ENCODE measurements around the gene PLG.
"Not testable (repeated sequence)": the region's sequence is repeated elsewhere in the genome, so short reads cannot be mapped to it uniquely, and the experiment has no call there.

The PLG gene

GRCh38 chr6:160685101-160685761 lies 16.8 kb upstream of the PLG start:
- not testable (repeated sequence) for H3K9ac ChIP-seq (ENCODE audit: low read length); H3K27me3 ChIP-seq (ENCODE audit: control insufficient read depth, insufficient read depth, low read length); H3K36me3 ChIP-seq (ENCODE audit: control insufficient read depth, insufficient read depth, low read length); H3K4me1 ChIP-seq (ENCODE audit: control insufficient read depth, insufficient read depth, low read length); H3K4me3 ChIP-seq (ENCODE audit: low read length); H3K27ac ChIP-seq (ENCODE audit: low read depth, low read length)

DNA sequence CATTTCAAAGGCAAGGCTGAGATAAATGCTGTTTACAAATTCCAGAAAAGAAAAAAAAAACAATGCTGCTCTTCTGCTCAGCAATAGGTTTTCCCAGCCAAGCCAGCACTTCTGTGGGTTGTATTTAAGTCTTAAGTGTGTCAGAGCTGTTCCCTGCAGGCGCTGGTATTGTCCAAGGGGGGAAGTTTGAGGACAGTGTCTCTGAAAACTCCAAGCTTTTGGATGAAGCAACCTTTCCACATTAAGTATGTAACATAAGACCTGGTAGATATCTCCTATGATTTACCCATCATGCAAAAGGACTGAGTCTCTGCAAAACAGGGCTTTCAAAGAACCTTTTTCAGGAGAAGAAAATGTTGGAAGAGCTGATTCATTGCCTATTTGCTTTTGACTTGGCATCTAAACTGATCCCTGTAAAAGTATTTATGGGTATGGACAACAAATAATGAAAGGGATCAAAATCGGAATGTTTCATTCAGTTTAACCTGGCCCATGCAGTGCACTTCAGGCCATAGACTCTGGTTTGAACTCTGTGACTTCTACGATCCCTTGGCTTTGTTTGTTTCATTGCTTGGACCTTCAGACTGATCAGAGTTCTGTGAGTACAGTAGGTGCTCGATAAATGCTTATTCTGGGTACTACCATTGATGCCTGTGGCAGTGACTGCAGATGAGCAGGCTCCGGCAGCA lies 16.1 kb upstream of the PLG start:
- no peaks in the 10 kb centered on the region for H3K4me1 ChIP-seq (ENCODE audit: control insufficient read depth, insufficient read depth, low read length)
- H3K4me3 ChIP-seq (ENCODE audit: low read length) = no peak overlapping the region
- H3K36me3 ChIP-seq (ENCODE audit: control insufficient read depth, insufficient read depth, low read length) = no peaks in the 10 kb centered on the region
- no peak overlapping the region for H3K27ac ChIP-seq (ENCODE audit: low read depth, low read length)
- no peak overlapping the region for H3K9ac ChIP-seq (ENCODE audit: low read length)
- H3K27me3 ChIP-seq (ENCODE audit: control insufficient read depth, insufficient read depth, low read length) = no peaks in the 10 kb centered on the region

DNA sequence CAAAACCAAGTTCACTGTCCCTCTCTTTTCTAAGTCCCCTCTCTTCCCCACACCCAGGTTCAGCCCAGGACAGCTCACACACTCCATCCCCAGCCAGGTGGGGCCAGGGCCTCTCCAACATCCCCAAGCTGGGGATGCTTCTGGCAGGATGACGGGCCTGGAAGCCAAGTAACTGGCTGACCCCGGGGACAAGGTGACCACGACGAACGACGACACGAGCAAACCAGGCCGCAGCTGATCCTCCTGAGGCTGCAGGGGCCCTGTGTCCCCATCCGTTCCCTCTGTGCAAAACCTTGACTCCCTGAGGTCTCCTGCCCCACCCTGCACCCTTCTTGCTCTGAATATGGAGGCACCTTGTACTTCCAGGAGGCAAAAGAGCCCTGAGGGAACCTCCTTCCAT lies 11.6 kb upstream of the PLG start:
- no peak overlapping the region for H3K4me3 ChIP-seq (ENCODE audit: low read length)
- H3K27me3 ChIP-seq (ENCODE audit: control insufficient read depth, insufficient read depth, low read length) = no peaks in the 10 kb centered on the region
- H3K9ac ChIP-seq (ENCODE audit: low read length) = no peak overlapping the region
- no peak overlapping the region for H3K27ac ChIP-seq (ENCODE audit: low read depth, low read length)
- H3K4me1 ChIP-seq (ENCODE audit: control insufficient read depth, insufficient read depth, low read length) = no peaks in the 10 kb centered on the region
- no peaks in the 10 kb centered on the region for H3K36me3 ChIP-seq (ENCODE audit: control insufficient read depth, insufficient read depth, low read length)

DNA sequence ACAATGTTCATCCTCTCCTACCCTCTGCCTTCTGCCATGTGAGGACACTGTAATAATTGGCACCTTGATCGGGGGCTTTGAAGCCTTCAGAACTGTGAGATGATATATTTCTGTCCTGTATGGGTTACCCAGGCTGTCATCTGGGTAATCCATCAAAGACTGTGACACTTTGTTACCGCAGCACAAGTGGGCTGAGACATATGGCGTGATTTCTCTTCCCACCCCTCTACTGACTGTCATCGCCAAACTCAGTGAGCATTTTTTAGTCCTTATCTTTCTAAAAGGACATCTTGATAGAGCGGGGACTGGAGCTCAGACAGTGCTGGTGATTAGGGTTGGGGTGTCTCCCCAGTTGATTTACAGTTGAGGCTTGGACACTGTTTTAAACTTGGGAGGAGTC lies 10.4 kb upstream of the PLG start:
- Histone ChIP-seq H3K36me3 (ENCODE audit: control insufficient read depth, insufficient read depth, low read length) (no peaks in the 10 kb centered on the region), H3K4me3 (ENCODE audit: low read length) (no peak overlapping the region), H3K27ac (ENCODE audit: low read depth, low read length) (no peak overlapping the region), H3K27me3 (ENCODE audit: control insufficient read depth, insufficient read depth, low read length) (no peaks in the 10 kb centered on the region), H3K9ac (ENCODE audit: low read length) (no peak overlapping the region), H3K4me1 (ENCODE audit: control insufficient read depth, insufficient read depth, low read length) (no peaks in the 10 kb centered on the region)

GRCh38 chr6:160692369-160692959 lies 9.6 kb upstream of the PLG start:
- H3K27ac ChIP-seq (ENCODE audit: low read depth, low read length) = no peak overlapping the region

DNA sequence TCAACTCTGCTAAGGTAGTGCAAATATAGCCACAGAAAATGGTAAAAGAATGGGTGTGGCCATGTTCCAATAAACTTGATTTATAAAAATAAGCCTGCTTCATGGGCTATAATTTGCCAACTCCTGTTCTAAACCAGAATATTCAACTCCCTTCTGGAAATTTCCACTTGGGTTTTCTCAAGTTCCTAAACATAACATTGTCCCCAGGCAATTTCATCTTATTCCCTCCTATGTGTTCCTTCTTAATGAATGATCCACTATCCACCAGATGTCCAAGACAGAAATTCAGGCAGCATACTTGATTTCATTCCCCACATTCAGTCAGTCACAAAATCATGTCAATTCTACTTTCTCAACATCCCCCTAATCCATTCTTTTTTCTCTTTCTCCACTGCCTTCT lies 7.0 kb upstream of the PLG start:
- H3K9ac ChIP-seq (ENCODE audit: low read length); H3K27me3 ChIP-seq (ENCODE audit: control insufficient read depth, insufficient read depth, low read length); H3K36me3 ChIP-seq (ENCODE audit: control insufficient read depth, insufficient read depth, low read length); H3K4me3 ChIP-seq (ENCODE audit: low read length); H3K27ac ChIP-seq (ENCODE audit: low read depth, low read length); H3K4me1 ChIP-seq (ENCODE audit: control insufficient read depth, insufficient read depth, low read length): not testable (repeated sequence)

More at GRCh38 chr6:160692369-160692959, 9.6 kb upstream of the PLG start:
- Histone ChIP-seq H3K4me1 (ENCODE audit: control insufficient read depth, insufficient read depth, low read length) (no peaks in the 10 kb centered on the region), H3K27me3 (ENCODE audit: control insufficient read depth, insufficient read depth, low read length) (no peaks in the 10 kb centered on the region), H3K4me3 (ENCODE audit: low read length) (no peak overlapping the region), H3K36me3 (ENCODE audit: control insufficient read depth, insufficient read depth, low read length) (no peaks in the 10 kb centered on the region), H3K9ac (ENCODE audit: low read length) (no peak overlapping the region)

DNA sequence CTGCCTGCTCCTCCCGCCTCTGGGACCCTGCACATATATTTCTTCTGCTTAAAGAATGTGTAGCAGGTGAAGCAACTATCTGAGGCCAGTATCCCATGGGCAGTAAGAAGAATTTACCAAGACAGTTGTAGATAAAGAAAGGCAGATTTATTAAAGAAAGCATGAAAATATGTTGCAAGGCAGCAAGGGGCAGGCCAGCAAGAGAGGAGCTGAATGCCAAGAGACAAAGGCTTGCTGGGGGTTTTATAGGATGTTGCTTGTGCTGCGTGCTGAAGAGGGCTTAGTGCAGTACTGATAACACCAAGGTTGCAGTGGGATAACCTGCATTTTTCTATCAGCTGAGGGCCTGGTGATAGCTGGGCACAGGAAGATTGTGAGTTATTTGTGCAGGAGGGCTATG lies 6.4 kb upstream of the PLG start:
- H3K27ac ChIP-seq (ENCODE audit: low read depth, low read length); H3K9ac ChIP-seq (ENCODE audit: low read length); H3K4me1 ChIP-seq (ENCODE audit: control insufficient read depth, insufficient read depth, low read length); H3K27me3 ChIP-seq (ENCODE audit: control insufficient read depth, insufficient read depth, low read length); H3K4me3 ChIP-seq (ENCODE audit: low read length); H3K36me3 ChIP-seq (ENCODE audit: control insufficient read depth, insufficient read depth, low read length): not testable (repeated sequence)

DNA sequence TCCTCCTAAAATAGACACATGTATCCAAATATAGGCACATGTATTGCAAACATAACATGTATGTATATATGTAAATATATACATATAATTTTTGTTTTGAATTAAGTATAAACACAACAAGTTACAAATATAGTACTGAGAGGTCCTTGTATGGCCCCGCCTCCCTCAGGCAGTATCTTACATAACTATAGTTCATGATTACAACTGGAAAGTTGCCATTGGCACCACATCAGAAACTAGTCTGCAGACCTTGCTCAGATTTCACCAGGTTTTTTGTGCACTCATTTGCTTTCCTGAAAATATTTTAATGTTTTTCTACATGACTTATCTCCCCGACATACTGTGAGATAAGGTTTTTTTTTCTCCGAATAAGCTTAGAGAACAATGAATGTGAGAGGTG lies 5.2 kb upstream of the PLG start:
- H3K4me3 ChIP-seq (ENCODE audit: low read length); H3K27me3 ChIP-seq (ENCODE audit: control insufficient read depth, insufficient read depth, low read length); H3K4me1 ChIP-seq (ENCODE audit: control insufficient read depth, insufficient read depth, low read length); H3K27ac ChIP-seq (ENCODE audit: low read depth, low read length); H3K9ac ChIP-seq (ENCODE audit: low read length); H3K36me3 ChIP-seq (ENCODE audit: control insufficient read depth, insufficient read depth, low read length): not testable (repeated sequence)

DNA sequence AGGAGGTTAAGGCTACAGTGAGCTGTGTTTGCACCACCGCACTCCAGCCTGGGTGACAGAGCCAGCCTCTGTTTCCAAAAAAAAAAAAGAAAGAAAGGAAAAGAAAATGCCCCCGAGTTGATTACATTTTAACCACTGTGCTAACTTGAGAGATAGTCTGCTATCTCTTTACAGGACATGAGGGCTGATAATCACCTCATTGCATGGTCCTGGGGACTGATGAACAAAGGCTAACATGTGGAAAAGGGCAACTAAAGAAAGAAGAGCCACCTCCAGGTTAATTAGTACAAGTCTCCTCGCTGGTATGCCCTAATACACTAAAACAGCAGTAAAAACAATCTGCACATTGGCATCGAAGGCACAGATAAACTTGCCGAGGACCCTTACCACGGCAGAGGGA lies 4.2 kb upstream of the PLG start:
- H3K27ac ChIP-seq (ENCODE audit: low read depth, low read length) = no peak overlapping the region

DNA sequence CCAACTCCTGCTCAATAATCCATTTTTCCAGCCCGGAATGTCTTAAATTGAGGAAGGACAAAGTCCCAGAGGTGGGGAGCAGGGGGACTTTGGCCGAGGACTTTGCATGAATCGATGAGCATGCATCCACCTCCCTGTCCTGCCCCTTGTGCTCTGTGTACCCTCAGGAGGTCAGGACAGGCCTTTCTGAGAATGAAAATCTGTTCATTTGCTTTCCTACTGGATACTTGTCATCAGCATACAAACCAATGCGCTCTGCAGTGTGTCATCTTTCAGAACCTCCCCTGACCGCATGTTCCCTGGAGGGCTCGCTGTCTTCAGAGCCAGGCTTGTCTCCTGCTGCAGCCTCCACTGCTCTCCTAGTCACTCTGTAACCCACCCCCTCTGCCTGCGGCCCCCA lies 2.6 kb downstream of the PLG start:
- not testable (repeated sequence) for H3K4me3 ChIP-seq (ENCODE audit: low read length); H3K27ac ChIP-seq (ENCODE audit: low read depth, low read length); H3K27me3 ChIP-seq (ENCODE audit: control insufficient read depth, insufficient read depth, low read length); H3K9ac ChIP-seq (ENCODE audit: low read length); H3K4me1 ChIP-seq (ENCODE audit: control insufficient read depth, insufficient read depth, low read length); H3K36me3 ChIP-seq (ENCODE audit: control insufficient read depth, insufficient read depth, low read length)

More for the DNA sequence above, 4.2 kb upstream of the PLG start:
- H3K36me3 ChIP-seq (ENCODE audit: control insufficient read depth, insufficient read depth, low read length) = no peaks in the 10 kb centered on the region
- no peak overlapping the region for H3K9ac ChIP-seq (ENCODE audit: low read length)
- no peaks in the 10 kb centered on the region for H3K27me3 ChIP-seq (ENCODE audit: control insufficient read depth, insufficient read depth, low read length)
- no peaks in the 10 kb centered on the region for H3K4me1 ChIP-seq (ENCODE audit: control insufficient read depth, insufficient read depth, low read length)
- H3K4me3 ChIP-seq (ENCODE audit: low read length) = no peak overlapping the region

DNA sequence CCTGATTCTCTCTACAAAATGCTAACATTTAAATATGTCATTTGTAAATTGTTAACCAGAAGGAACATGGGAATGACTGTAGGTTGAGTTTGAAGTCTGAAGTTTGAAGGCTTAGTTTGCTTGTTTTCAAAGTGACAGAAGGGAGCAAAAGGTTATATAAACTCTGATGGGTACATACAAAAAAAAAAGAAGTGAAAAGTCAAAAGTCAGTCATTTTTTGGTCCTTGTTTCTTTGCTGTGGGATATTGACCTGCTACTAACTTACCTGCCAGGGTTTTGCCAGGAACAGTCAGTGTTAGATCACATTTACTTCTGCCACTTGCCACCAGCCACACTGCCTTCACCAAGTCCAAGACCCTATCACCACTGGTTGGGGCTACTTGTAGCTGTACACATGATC lies 6.9 kb downstream of the PLG start:
- not testable (repeated sequence) for H3K9ac ChIP-seq (ENCODE audit: low read length); H3K27ac ChIP-seq (ENCODE audit: low read depth, low read length); H3K4me3 ChIP-seq (ENCODE audit: low read length); H3K27me3 ChIP-seq (ENCODE audit: control insufficient read depth, insufficient read depth, low read length); H3K4me1 ChIP-seq (ENCODE audit: control insufficient read depth, insufficient read depth, low read length); H3K36me3 ChIP-seq (ENCODE audit: control insufficient read depth, insufficient read depth, low read length)

DNA sequence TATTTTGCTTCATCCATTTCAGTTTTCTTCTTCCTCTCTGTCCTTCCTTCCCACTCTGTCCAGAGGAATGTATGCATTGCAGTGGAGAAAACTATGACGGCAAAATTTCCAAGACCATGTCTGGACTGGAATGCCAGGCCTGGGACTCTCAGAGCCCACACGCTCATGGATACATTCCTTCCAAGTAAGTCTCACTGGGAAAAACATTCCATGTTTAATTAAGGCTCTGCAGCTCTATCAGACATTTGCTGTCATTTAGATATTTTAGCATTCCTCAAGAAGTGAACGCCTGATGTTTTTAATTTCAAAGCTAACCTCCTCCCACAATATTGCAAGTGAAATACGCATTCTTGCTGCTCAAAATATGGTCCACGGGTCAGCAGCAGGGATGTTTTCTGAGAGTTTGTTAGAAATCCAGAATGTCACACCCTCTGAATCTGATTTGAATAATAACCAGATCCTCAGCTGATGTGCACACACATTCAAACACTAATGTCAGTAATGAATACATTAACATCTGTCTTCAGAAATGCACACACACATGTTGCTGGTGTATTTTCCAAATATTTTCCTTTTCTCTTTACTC lies 12.8 kb downstream of the PLG start:
- no peaks in the 10 kb centered on the region for H3K27me3 ChIP-seq (ENCODE audit: control insufficient read depth, insufficient read depth, low read length)
- no peak overlapping the region for H3K27ac ChIP-seq (ENCODE audit: low read depth, low read length)
- H3K9ac ChIP-seq (ENCODE audit: low read length) = no peak overlapping the region
- H3K4me1 ChIP-seq (ENCODE audit: control insufficient read depth, insufficient read depth, low read length) = no peaks in the 10 kb centered on the region
- no peak overlapping the region for H3K4me3 ChIP-seq (ENCODE audit: low read length)
- no peaks in the 10 kb centered on the region for H3K36me3 ChIP-seq (ENCODE audit: control insufficient read depth, insufficient read depth, low read length)

DNA sequence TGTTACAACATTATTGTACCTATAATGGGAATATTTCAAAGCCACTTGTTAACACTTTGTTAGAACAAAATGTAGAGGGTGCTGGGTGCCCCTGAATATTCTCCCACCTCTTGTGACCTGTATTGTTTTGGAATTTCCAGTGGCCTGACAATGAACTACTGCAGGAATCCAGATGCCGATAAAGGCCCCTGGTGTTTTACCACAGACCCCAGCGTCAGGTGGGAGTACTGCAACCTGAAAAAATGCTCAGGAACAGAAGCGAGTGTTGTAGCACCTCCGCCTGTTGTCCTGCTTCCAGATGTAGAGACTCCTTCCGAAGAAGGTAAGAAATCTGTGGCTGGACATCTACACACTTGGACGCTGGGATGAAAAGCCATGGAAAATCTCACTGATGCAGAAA lies 28.9 kb downstream of the PLG start:
- Histone ChIP-seq H3K4me1 (ENCODE audit: control insufficient read depth, insufficient read depth, low read length) (no peaks in the 10 kb centered on the region), H3K36me3 (ENCODE audit: control insufficient read depth, insufficient read depth, low read length) (no peaks in the 10 kb centered on the region), H3K9ac (ENCODE audit: low read length) (no peak overlapping the region), H3K4me3 (ENCODE audit: low read length) (no peak overlapping the region), H3K27me3 (ENCODE audit: control insufficient read depth, insufficient read depth, low read length) (no peaks in the 10 kb centered on the region), H3K27ac (ENCODE audit: low read depth, low read length) (no peak overlapping the region)
